ENCODE results near the gene KCNK15.

The KCNK15 gene

DNA sequence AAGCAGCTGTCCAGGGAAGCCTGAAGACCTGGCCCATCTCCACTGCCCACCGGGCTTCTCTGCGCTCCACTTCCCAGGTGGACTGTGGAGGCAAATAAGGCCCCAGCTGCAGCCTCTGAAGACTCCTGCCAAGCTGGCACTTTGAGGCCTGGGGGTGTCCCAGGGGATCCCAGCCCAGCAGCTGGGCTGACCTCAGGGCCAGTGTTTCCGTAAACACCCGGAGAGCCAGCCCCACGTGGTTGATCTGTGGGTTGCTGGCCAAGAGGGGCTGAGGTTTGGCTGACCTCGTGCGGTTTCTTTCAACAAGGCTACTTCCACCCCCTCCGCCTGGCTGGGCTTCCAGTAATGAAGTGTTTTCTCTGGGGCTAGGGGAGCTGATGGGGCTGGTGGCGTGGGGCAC is 42.9 kb upstream of the KCNK15 start:
- TF ChIP-seq CTCF (IDR thresholded peaks at IDR 0.05; ENCODE audit: extremely low read depth, missing control alignments): no peak
- peak; percentile 59 for DNase-seq (ENCODE audit: low spot score)

- TF ChIP-seq CTCF (IDR thresholded peaks at IDR 0.05; ENCODE audit: extremely low read depth, missing control alignments): no peak
- DNase-seq (ENCODE audit: low spot score): no peak
These were observed 42.3 kb upstream of the KCNK15 start for GRCh38 chr20:44703183-44703925.

DNA sequence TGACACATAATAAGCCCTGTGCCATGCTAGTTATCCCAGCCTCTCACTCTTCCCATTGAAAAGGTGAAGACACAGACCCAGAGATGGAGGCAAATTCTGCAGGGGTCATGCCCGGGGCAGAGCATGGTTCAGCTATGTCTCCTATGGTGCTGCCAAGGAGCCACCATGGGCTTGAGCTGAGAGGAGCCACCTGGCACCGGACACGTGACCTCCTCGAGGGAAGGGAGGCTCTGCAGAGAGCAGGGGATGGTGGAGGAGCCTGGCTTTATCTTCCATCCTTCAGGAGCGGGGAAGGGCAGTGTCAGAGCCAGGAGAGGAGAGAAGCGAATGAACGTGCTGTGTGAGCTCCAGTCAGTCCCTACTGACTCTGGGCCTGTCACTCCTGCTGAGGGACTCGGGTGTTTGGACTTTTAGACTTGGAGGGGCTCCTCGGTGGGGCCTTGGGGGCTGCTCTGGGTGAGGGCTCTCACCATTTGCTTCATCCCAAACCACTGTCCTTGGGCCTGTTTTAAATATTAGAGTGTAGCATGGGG is 41.6 kb upstream of the KCNK15 start:
- no peak for DNase-seq (ENCODE audit: low spot score)
- TF ChIP-seq CTCF (IDR thresholded peaks at IDR 0.05; ENCODE audit: extremely low read depth, missing control alignments): no peak

GRCh38 chr20:44704551-44704971 is 41.1 kb upstream of the KCNK15 start:
- no peak for DNase-seq (ENCODE audit: low spot score)
- TF ChIP-seq CTCF (IDR thresholded peaks at IDR 0.05; ENCODE audit: extremely low read depth, missing control alignments): no peak

DNA sequence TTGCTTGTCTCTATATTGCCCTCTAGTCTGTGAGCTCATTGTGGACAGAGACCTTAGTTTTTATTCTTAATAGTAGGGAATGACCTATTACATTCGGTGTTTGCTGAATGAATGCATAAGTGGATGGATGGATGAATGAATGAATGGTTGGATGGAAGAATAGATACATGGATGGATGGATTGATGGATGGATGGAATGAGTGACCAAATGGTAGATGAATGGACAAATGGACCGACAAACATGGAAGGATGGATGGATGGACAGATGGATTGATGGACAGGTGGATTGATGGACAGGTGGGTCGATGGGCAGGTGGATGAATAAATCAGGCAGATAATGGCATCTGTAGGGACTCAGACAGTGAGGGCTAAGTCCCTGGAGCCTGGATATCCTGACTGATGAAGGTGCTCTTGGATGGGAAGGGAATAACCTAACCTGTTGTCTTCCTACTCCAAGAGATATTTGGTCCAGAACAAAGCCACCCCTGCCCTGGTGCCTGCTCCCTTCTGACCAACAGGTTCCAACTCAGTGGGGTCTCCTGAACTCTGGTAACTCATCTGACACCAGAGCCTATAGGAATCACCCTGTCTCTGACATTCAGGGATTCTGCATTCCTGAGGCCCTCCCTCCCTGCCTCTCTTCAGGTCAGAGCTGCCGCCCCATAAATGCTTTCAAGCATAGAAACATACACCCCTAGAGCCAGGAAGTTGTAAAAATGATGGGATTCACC is 40.1 kb upstream of the KCNK15 start:
- no peak for TF ChIP-seq CTCF (IDR thresholded peaks at IDR 0.05; ENCODE audit: extremely low read depth, missing control alignments)
- no peak for DNase-seq (ENCODE audit: low spot score)

GRCh38 chr20:44706301-44707017 is 39.2 kb upstream of the KCNK15 start:
- TF ChIP-seq CTCF (IDR thresholded peaks at IDR 0.05; ENCODE audit: extremely low read depth, missing control alignments): no peak
- DNase-seq (ENCODE audit: low spot score): no peak

All from GM20000 (cell line).